RWPE1 (cell line): Measurements from ENCODE around the gene CLN6.

Source experiments
- CTCF ChIA-PET: fragments of 350-600 bp; sonication (Branson Sonifier 250); formaldehyde crosslinking; extraction: SDS; loops from one replicate; lab custom pipeline; 2021; lab: Yijun Ruan, JAX
- POLR2A ChIA-PET: fragments of 400-600 bp; formaldehyde crosslinking; extraction: SDS; loops from one replicate; lab custom pipeline; 2020; ENCODE audit warnings: antibody characterized with exemption; ENCODE audit not compliant: low non-redundant PET; lab: Yijun Ruan, JAX
- DNase-seq: peaks from one replicate; pipeline ENCODE4 v3.0.0; 2012; ENCODE audit warnings: low spot score
- H3K27ac ChIP-seq: fragments of 450-650 bp; 2 replicates; pipeline ENCODE4 v1.5.1; 2017
- TF ChIP-seq, protein P1 (sequence below): fragments of 450-650 bp; conservative IDR thresholded peaks from 2 replicates; pipeline ENCODE4 v1.5.1; 2017; ENCODE audit warnings: low read depth, mild to moderate bottlenecking

Gene CLN6

DNA sequence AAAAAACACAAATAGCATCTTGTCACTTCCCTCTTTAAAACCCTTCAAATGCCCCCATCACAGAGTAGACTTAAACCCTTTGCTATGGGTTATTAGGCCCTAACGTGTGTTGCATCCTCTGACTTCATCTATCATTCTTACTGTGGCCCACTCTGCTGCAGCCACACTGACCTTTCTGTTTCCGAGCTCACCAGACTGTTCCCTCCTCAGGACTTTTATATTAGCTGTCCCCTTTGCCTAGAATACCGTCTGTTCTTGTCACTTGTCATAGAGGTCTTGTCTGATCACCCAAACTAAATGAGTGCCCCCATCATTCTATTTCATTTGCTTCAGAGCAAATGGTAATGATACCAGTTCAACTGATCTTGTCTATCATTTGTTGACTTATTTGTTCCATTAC is 47.1 kb upstream of the CLN6 start:
- ChIA-PET CTCF (no interaction called here), POLR2A (interaction anchor here (1.7 kb wide), 1 partner anchor 24 kb away, joined by 5 read pairs; no protein-coding TSS in a partner anchor)
- peak overlapping the region; percentile 100 for H3K27ac ChIP-seq
- TF ChIP-seq, protein P1, sequence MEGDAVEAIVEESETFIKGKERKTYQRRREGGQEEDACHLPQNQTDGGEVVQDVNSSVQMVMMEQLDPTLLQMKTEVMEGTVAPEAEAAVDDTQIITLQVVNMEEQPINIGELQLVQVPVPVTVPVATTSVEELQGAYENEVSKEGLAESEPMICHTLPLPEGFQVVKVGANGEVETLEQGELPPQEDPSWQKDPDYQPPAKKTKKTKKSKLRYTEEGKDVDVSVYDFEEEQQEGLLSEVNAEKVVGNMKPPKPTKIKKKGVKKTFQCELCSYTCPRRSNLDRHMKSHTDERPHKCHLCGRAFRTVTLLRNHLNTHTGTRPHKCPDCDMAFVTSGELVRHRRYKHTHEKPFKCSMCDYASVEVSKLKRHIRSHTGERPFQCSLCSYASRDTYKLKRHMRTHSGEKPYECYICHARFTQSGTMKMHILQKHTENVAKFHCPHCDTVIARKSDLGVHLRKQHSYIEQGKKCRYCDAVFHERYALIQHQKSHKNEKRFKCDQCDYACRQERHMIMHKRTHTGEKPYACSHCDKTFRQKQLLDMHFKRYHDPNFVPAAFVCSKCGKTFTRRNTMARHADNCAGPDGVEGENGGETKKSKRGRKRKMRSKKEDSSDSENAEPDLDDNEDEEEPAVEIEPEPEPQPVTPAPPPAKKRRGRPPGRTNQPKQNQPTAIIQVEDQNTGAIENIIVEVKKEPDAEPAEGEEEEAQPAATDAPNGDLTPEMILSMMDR = no peak
- no peak for DNase-seq

DNA sequence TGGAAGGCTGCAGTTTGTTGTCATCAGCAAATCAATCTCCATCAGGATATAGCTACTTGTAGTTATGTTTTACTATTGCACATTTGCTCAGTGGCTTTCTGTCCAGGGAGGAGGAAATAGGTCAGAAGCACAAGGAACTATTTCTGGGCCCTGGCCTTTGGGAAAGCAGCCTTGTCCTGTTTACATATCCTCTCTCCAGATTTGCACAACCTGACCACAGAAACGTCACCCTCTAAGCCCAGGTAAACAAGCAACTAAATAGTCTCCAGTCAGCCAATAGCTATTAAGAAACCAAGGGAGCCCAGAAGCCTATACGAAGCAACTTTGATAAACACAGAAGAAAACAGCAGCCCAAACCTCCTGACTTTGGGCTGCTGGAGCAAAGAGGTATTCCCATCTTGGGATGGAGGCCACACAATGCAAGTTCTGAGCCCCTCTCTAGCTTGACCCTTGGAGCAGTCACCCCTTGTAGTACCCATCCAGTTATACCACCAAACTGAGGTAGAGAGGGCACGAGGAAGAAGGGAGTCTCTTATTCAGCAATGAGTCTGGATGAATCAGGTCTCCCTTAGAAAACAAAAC is 45.7 kb upstream of the CLN6 start:
- no peak overlapping the region for H3K27ac ChIP-seq
- ChIA-PET CTCF (interaction anchor here (1.4 kb wide), 1 partner anchor 22 kb away, joined by 5 read pairs; no protein-coding TSS in a partner anchor), POLR2A (no interaction called here)
- TF ChIP-seq, protein P1 = no peak
- no peak for DNase-seq

DNA sequence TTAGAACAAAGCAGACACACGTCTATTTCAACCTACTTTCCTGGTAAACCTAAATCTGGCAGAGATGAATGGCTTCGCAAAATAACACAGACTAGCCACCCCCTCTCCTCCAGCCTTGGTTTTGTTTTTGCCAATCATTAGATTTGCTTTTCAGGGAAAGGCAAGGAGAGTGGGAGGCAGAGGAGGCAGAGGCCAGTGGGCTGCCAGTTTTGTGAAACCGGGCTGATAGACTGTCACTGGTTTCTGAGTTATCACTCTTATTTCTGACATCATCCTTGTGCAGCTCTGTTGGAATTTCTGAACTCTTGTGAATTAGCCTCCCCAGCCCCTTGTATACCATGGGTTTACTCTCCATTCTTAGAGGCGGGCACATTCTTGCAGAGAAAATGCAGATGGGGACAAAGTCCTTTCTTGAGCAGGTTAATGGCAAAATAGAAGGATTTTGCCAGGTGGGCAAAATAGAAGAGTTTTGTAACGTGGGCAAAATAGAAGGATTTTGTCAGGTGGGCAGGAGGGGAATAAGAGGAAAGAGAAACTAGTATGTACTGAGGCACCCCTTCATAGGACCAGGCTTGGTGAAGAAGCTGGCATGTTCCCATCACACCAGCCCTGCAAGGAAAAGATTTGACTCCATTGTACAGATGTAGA is 44.8 kb upstream of the CLN6 start:
- POLR2A ChIA-PET = interaction anchor here (1.7 kb wide), 1 partner anchor 17 kb away, joined by 4 read pairs; no protein-coding TSS in a partner anchor
- CTCF ChIA-PET = interaction anchor here (0.6 to 1.4 kb wide), 3 partner anchors 21 to 305 kb away, joined by 3 to 6 read pairs (median 5); no protein-coding TSS in a partner anchor

DNA sequence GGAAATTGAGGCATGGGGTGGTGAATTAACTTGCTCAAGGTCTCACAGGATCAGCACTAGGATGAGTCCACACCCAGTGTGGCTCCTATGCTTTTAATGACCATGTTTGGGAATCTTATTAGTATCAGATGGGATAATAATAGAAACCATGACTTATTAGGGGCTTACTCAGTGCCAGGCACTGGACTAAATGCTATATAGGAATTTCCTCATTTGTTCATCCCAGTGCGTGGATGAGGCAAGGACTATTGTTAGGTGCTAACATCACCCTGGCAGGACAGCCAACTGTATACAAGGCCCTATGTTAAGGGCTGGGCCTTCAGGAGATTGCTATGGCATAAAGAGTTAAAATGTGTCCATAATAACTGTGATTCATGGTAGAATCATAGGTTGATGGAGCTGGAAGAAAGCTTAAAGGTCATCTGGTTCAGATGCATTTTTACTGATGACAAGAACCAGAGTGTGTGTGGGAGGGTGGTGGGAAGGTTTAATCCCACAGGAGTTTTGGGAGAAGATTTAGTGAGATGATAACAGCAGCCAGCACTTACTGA is 43.3 kb upstream of the CLN6 start:
- TF ChIP-seq, protein P1 = no peak
- CTCF ChIA-PET = no interaction called here
- DNase-seq = peak; percentile 79
- POLR2A ChIA-PET = interaction anchor here (1.1 to 1.7 kb wide), 2 partner anchors 16 to 22 kb away, joined by 3 to 4 read pairs; no protein-coding TSS in a partner anchor
- peak overlapping the region; percentile 95 for H3K27ac ChIP-seq

More for the DNA sequence above, 44.8 kb upstream of the CLN6 start:
- H3K27ac ChIP-seq = no peak overlapping the region; the same call in 1 of the 2 replicates
- no peak for DNase-seq
- TF ChIP-seq, protein P1 = no peak

DNA sequence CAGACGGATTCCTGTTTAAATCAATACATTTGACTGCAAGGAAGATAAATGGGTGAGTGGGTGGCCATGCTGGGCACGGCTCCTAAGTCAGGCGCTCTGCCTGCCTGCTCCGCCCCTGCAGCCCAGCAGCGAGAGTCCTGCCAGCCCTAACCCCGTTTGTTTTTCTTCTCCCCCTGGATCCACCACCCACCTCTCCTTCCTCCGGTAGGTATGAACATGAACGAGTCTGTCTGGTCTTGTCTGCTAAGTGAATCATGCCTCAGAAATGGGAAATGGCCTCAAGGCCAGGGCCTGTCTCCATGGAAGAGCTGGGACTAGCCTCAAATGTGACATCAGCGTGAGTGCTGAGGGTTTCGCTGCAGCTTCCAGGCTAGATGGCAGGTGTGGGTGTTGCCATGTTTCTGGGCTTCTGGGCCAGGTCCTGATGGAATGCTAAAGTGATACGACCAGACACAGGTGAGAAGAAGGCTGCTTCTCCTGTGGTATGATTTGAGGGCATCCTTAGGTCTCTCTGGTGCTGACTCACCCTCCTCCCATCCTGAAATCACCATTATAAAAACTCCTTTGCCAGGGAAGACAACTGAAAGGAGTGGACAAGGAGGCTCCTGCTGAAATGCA is 42.4 kb upstream of the CLN6 start:
- ChIA-PET CTCF (interaction anchor here (0.7 kb wide), 2 partner anchors 12 to 1457 kb away, joined by 4 read pairs; no protein-coding TSS in a partner anchor), POLR2A (interaction anchor here (0.5 to 1.1 kb wide), 2 partner anchors 16 to 22 kb away, joined by 3 to 5 read pairs; no protein-coding TSS in a partner anchor)
- TF ChIP-seq, protein P1 = no peak
- peak overlapping the region; percentile 95 for H3K27ac ChIP-seq
- peak; percentile 96 for DNase-seq

DNA sequence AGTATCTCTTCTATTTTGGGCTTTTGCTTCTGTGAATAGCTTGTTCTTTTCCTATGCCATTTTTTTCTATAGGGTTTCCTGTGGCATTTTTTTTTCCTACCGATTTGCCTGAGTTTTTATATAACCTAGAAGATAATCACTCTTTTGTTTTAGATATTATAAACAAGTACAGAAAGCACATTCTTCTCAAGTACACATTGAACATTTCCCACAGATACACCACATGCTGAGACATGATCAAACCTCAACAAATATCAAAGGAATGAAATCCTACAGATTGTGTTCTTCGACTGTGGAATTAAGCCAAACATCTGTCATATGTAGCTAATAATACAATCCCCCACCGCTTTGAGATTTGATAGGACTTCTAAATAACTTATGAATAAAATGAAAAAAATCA is 38.9 kb upstream of the CLN6 start:
- peak; percentile 52 for DNase-seq
- ChIA-PET CTCF (no interaction called here), POLR2A (no interaction called here)
- TF ChIP-seq, protein P1 = no peak
- no peak overlapping the region for H3K27ac ChIP-seq
